ENCODE results near the gene HNRNPM. TPM values are rescaled to one million over a fixed set of nuclear protein-coding genes. Genes with fewer than 3 reads are reported as not detected.

HNRNPM gene
- total RNA-seq, 2 experiments from 2014 or later, result 237 to 238 TPM

DNA sequence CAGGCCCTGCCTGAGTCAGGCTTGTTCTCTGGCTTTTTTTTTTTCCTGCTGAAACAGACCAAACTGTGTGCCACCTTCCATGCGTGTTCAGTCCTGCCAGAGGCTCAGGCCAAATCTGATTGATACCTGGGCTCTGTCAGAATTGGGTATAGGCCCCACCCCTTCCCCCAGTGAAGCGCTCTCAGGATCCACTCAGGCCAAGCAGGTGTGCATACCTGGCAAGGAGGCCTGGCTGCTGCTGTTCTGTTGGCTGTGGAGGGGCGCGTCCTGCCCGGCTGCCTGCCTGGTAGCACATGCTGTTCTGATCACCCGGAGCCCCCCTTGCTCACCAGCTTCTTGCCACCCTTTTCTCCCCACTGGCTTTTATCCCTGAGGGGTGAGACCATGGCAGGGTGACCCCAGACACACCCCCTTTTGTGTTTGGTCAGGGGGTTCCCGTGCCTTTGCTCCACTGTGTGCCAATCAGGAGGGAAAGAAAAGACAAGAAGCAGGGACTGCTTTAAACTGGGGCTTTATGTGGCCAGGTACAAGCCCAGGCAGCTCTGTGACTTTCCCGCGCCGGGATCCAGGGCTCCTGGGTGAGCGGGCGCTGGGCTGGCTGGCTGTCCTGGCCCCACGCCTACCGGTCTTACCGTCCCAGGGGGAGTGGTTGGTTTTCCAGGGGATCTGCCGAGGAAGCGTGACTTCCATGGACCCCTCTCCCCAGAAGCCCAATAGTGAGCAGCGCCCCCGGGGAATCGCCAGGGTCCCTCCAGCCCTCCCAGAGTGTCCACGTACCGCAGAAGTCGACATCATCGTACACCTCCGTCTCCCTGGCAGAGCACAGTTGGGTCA lies 45.0 kb downstream of the HNRNPM start:
- H3K36me3 Mint-ChIP-seq, result peaks cover 33% of the 10 kb centered on the region

DNA sequence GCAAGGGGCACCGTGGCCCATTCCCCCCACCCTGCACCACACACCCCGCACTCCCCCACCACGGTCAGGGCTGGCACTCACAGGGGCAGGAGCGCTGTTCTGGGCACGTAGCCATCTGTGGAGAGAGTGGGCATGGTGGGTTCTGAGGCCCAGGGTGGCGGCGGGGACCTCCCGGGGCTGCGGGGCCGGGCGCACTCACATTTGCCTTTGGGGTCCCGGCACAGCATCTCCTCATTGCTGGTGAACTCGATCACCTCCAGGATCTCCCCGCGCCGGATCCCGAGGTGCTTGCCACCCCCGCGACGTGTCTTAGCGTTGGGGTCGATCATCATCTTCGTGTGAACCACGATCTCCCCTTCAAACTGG lies 45.6 kb downstream of the HNRNPM start:
- no peaks in the 10 kb centered on the region for H3K9me3 Mint-ChIP-seq
- H3K4me3 Mint-ChIP-seq, result no peak overlapping the region
- peaks cover 32% of the 10 kb centered on the region for H3K4me1 Mint-ChIP-seq (ENCODE audit: low read depth)
- CTCF ChIA-PET, result no interaction called here
- DNase-seq, result no peak
- no peaks in the 10 kb centered on the region for H3K27me3 Mint-ChIP-seq
- H3K36me3 Mint-ChIP-seq, result peaks cover 27% of the 10 kb centered on the region
- H3K27ac Mint-ChIP-seq, result no peak overlapping the region
- POLR2A ChIA-PET, result no interaction called here
- intact Hi-C loops (cut with micrococcal nuclease), result no loop called here

More for the DNA sequence above, 45.0 kb downstream of the HNRNPM start:
- POLR2A ChIA-PET, result no interaction called here
- intact Hi-C loops (cut with micrococcal nuclease), result no loop called here
- CTCF ChIA-PET, result no interaction called here
- DNase-seq, result no peak
- no peak overlapping the region for H3K4me3 Mint-ChIP-seq
- no peak overlapping the region for H3K27ac Mint-ChIP-seq
- no peaks in the 10 kb centered on the region for H3K9me3 Mint-ChIP-seq
- H3K4me1 Mint-ChIP-seq (ENCODE audit: low read depth), result peaks cover 30% of the 10 kb centered on the region
- no peaks in the 10 kb centered on the region for H3K27me3 Mint-ChIP-seq

DNA sequence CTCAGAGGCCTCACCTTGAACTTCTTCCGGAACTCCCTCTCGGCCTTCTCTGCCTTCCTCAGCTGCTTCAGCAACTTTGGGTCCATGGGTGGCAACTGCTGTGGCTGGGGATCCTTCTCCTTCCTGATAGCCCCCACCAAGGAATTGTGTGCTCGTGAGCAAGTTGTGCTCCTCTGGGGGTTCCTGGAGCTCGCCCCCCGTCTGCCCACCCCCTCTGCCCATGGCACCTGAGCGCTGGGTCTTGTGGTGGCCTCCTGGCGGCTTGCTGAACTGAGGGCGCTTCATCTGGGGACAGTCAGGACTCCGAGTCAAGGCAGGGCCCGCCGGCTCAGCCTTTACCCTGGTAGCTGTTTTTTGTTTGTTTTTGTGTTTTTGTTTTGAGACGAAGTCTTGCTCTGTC lies 46.1 kb downstream of the HNRNPM start:
- Mint-ChIP-seq H3K4me1 (ENCODE audit: low read depth) (peaks cover 31% of the 10 kb centered on the region), H3K4me3 (no peak overlapping the region), H3K27me3 (no peaks in the 10 kb centered on the region), H3K9me3 (no peaks in the 10 kb centered on the region), H3K36me3 (peaks cover 25% of the 10 kb centered on the region), H3K27ac (no peak overlapping the region)
- ChIA-PET POLR2A (no interaction called here), CTCF (interaction anchor here (0.5 kb wide), 1 partner anchor 12 kb away, joined by 3 read pairs; no protein-coding TSS in a partner anchor)
- no peak for DNase-seq
- intact Hi-C loops (cut with micrococcal nuclease), result no loop called here

DNA sequence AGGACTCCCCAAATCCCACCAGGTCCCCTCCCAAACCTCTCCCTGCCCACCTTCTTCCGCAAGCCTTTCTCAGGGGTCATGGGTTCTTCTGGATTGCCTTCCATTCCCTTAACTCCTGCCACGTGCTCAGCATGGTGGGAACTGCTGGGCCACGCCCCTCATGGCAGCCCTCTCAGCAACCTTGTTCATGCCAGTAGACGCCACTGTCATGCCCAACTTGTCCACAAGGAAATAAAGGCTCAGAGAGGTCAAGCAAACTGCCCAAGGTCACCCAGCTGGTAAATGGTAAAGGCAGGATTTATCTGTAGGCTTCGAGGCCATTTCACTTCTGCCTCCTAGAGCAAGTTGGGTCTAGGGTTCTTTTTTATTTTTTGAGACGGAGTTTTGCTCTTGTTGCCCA lies 46.8 kb downstream of the HNRNPM start:
- Mint-ChIP-seq H3K4me1 (ENCODE audit: low read depth) (peaks cover 25% of the 10 kb centered on the region), H3K27me3 (no peaks in the 10 kb centered on the region), H3K9me3 (no peaks in the 10 kb centered on the region), H3K4me3 (no peak overlapping the region), H3K27ac (no peak overlapping the region), H3K36me3 (peaks cover 19% of the 10 kb centered on the region)
- ChIA-PET POLR2A (interaction anchor here (0.7 kb wide), 1 partner anchor 29 kb away, joined by 3 read pairs; no protein-coding TSS in a partner anchor), CTCF (no interaction called here)
- intact Hi-C loops (cut with micrococcal nuclease), result no loop called here
- DNase-seq, result no peak

DNA sequence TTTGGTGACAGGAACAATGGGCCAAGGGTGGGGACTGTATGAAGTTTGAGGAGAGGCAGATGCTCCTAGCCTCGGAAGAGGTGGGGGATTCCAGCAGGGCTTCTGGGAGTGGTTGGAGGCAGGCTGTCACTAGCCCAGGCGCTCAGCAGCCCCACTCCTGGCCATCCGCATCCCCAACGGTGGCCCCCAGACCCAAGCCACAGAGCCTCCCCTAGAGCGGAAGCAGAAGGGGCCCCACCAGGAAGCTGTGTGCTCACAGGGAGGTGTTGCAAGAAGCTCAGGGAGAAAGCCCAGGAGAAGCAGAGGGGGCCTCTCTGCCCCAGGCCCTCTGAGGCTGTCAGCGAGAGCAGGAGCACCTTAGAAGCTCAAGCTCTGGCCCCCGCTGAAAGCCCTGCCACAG lies 49.4 kb downstream of the HNRNPM start:
- Mint-ChIP-seq H3K36me3 (peaks cover 2% of the 10 kb centered on the region), H3K4me1 (ENCODE audit: low read depth) (peaks cover 8% of the 10 kb centered on the region), H3K4me3 (no peak overlapping the region), H3K9me3 (no peaks in the 10 kb centered on the region), H3K27ac (no peak overlapping the region), H3K27me3 (no peaks in the 10 kb centered on the region)
- intact Hi-C loops (cut with micrococcal nuclease), result no loop called here
- DNase-seq, result peak; percentile 33
- POLR2A ChIA-PET, result no interaction called here
- CTCF ChIA-PET, result interaction anchor here (0.6 to 3.2 kb wide), 4 partner anchors 12 to 114 kb away, joined by 3 to 16 read pairs (median 4); partner anchors contain the start of gene ZNF414

DNA sequence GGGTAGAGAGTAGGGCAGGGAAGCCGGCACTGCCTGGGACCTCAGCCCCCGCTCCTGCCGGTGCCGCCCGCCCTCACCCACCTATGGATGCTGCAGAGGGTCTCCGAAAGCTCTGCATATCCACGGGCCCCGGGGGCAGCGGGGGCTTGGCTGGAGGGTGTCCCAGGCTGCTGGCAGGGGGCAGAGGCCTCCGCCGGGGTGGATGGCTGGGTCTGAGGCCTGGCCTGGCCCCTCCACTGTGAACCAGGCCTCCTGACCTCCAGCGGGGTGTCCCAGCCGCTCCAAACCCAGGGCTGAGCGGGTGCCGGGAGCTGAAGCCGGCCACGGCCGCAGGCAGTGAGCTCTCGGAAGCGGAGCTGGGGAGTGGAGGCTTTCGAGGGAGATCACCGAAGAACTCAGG lies 53.5 kb downstream of the HNRNPM start:
- ChIA-PET POLR2A (no interaction called here), CTCF (no interaction called here)
- Mint-ChIP-seq H3K9me3 (no peaks in the 10 kb centered on the region), H3K4me1 (ENCODE audit: low read depth) (peaks cover 13% of the 10 kb centered on the region), H3K27me3 (no peaks in the 10 kb centered on the region), H3K27ac (no peak overlapping the region), H3K36me3 (no peaks in the 10 kb centered on the region), H3K4me3 (no peak overlapping the region)
- intact Hi-C loops (cut with micrococcal nuclease), result no loop called here
- DNase-seq, result no peak

DNA sequence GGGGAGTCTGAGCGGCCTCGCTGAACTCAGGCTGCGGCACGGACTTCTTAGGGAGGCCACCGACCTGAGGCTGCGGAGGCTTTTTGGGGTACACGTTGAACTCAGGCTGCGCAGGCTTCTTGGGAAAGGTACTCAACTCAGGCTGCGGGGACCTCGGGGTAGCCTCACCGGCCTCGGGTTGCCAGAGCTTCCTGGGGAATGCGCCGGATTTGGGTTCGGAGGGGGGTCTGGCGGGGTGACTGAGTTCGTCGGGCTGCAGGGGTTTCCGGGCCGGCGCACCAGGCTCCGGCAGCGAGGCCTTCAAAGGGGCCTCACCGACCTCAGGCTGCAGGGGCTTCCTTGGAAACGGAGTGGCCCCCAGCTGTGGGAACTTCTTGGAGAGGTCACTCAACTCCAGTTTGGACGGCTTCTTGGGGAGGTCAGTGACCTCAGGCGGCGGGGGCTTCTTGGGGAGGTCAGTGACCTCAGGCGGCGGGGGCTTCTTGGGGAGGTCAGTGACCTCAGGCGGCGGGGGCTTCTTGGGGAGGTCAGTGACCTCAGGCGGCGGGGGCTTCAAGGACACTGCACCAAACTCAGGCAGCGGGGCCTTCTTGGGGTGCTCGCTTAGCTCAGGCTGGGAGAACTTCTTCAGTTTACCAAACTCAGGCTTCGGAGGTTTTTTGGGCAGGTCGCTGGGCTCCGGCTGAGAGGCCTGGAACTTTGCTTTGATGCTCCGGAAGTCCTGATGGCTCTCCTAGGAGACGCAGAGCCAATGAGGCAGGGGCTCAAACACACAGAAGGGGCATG lies 54.5 kb downstream of the HNRNPM start:
- ChIA-PET POLR2A (no interaction called here), CTCF (no interaction called here)
- intact Hi-C loops (cut with micrococcal nuclease), result no loop called here
- H3K9me3 Mint-ChIP-seq, result no peaks in the 10 kb centered on the region
- no peak overlapping the region for H3K27ac Mint-ChIP-seq
- no peak overlapping the region for H3K4me3 Mint-ChIP-seq
- H3K4me1 Mint-ChIP-seq (ENCODE audit: low read depth), result peaks cover 9% of the 10 kb centered on the region
- H3K27me3 Mint-ChIP-seq, result no peaks in the 10 kb centered on the region
- H3K36me3 Mint-ChIP-seq, result no peaks in the 10 kb centered on the region
- no peak for DNase-seq

DNA sequence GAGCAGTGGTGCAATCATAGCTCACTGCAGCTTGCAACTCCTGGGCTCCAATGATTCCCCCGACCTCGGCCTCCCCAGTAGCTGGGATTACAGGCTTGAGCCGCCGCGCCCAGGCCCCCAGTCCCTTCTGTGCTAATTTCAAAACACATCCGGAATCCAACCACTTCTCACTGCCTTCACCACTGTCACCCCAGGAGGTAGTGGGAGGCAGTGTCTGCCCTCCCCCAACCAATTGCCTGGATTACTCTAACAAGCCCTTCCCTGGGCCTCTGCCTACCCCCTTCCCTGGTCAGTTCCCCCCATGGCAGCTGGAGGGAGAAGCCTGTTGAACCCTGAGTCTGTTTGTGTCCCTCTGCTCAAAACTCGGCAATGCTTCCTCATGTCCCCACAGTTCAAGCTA lies 55.4 kb downstream of the HNRNPM start:
- ChIA-PET CTCF (no interaction called here), POLR2A (no interaction called here)
- Mint-ChIP-seq H3K4me1 (ENCODE audit: low read depth) (peaks cover 7% of the 10 kb centered on the region), H3K27me3 (no peaks in the 10 kb centered on the region), H3K9me3 (no peaks in the 10 kb centered on the region), H3K4me3 (no peak overlapping the region), H3K27ac (no peak overlapping the region), H3K36me3 (no peaks in the 10 kb centered on the region)
- intact Hi-C loops (cut with micrococcal nuclease), result no loop called here
- no peak for DNase-seq

DNA sequence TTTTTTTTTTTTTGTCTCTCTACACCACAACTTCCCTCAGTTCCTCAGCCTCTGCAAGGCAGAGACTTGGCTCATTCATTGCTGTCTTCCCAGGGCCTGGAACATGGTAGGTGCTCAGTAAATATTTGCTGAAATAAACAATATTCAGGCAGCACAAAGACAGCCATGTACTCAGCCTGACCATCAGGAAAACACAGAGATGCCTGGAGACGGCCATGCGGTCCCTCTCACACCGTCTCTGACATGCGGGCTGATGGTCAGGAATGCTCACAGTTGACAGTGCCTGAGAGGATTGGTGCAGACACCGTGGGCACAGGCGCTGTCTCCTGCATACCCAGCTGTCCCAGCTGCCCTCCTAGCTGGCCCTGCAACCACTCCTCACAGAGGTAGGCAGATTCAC lies 56.7 kb downstream of the HNRNPM start:
- intact Hi-C loops (cut with micrococcal nuclease), result no loop called here
- POLR2A ChIA-PET, result no interaction called here

DNA sequence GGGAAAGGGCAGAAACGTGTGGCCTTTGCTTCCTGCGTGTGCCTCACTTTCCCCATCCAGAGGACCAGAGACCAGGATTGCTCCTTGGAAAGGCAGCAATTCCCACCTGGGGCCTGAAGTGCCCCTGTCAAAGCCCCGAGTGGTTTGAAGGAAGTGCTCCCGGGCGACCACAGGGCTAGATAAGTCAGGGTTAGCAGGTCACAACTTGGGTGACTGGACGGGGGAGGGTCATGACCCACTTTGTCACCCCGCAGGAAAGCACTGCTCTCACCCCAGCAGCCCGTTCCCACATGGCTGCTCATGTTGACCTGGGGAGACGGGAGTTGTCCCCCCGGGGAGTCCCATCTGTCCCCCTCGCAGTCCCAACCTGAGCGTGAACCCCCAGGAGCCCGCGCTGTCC lies 57.2 kb downstream of the HNRNPM start:
- Mint-ChIP-seq H3K27me3 (no peaks in the 10 kb centered on the region), H3K4me1 (ENCODE audit: low read depth) (peaks cover 12% of the 10 kb centered on the region), H3K36me3 (no peaks in the 10 kb centered on the region), H3K9me3 (no peaks in the 10 kb centered on the region), H3K27ac (no peak overlapping the region), H3K4me3 (no peak overlapping the region)
- CTCF ChIA-PET, result no interaction called here
- intact Hi-C loops (cut with micrococcal nuclease), result no loop called here
- no peak for DNase-seq
- POLR2A ChIA-PET, result no interaction called here

More for the DNA sequence above, 56.7 kb downstream of the HNRNPM start:
- DNase-seq, result no peak
- Mint-ChIP-seq H3K27ac (no peak overlapping the region), H3K36me3 (no peaks in the 10 kb centered on the region), H3K4me3 (no peak overlapping the region), H3K27me3 (no peaks in the 10 kb centered on the region), H3K4me1 (ENCODE audit: low read depth) (peaks cover 11% of the 10 kb centered on the region), H3K9me3 (no peaks in the 10 kb centered on the region)
- CTCF ChIA-PET, result no interaction called here

DNA sequence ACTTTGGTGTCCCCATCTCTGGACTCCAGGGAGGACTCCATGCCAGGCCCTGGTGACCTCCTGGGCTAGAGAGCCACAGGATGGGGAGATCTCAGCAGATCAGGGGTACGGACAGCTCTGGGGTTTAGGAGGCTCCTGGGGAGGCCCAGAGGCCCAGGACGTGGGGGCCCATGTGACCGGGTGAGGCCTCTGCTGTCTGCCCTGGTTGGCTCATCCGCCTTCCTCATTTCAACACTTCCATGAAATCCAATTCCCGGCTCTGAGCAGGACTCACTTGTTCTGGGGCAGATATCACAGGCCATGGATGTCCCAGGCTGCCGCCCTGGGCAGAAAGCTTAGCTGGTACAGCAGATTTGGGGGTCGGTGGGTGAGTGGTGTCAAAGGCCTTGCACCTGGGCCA lies 58.7 kb downstream of the HNRNPM start:
- Mint-ChIP-seq H3K4me1 (ENCODE audit: low read depth) (peaks cover 12% of the 10 kb centered on the region), H3K27me3 (no peaks in the 10 kb centered on the region), H3K27ac (no peak overlapping the region), H3K36me3 (no peaks in the 10 kb centered on the region), H3K9me3 (no peaks in the 10 kb centered on the region), H3K4me3 (no peak overlapping the region)
- ChIA-PET POLR2A (no interaction called here), CTCF (interaction anchor here (0.7 to 4.3 kb wide), 2 partner anchors 150 to 1264 kb away, joined by 3 to 24 read pairs; no protein-coding TSS in a partner anchor)
- intact Hi-C loops (cut with micrococcal nuclease), result no loop called here
- DNase-seq, result no peak

DNA sequence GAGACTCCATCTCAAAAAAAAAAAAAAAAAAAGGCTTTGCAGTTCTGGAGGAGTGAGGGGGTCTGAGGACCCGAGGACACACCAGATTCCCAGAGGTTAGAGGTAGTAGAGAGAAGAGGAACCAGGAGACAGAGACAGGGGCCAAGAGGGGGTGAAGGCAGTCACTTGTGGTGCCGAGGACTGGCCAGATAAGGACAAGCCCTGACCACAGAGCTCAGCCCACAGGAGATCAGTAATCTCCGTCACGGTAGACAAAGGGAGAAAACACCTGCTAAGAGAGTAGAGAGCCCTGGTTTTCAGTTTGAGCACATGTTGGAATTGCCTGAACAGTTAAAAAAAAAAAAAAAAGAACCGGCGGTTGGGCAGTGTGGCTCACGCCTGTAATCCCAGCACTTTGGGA lies 59.4 kb downstream of the HNRNPM start:
- intact Hi-C loops (cut with micrococcal nuclease), result no loop called here
- no peaks in the 10 kb centered on the region for H3K9me3 Mint-ChIP-seq
- ChIA-PET CTCF (interaction anchor here (0.7 to 4.3 kb wide), 5 partner anchors 12 to 1263 kb away, joined by 3 to 24 read pairs (median 4); partner anchors contain the start of gene MARCHF2), POLR2A (no interaction called here)
- H3K27me3 Mint-ChIP-seq, result no peaks in the 10 kb centered on the region
- H3K4me3 Mint-ChIP-seq, result no peak overlapping the region
- no peak overlapping the region for H3K27ac Mint-ChIP-seq
- H3K4me1 Mint-ChIP-seq (ENCODE audit: low read depth), result peaks cover 12% of the 10 kb centered on the region
- no peak for DNase-seq
- no peaks in the 10 kb centered on the region for H3K36me3 Mint-ChIP-seq

All from activated CD4-positive, alpha-beta memory T cell treated with anti-CD3 and anti-CD28 coated beads for 36 hours (primary cell).